ENCODE measurements around the gene PTN.
"Not testable (repeated sequence)": the region's sequence is repeated elsewhere in the genome, so short reads cannot be mapped to it uniquely, and the experiment has no call there.

Gene PTN

GRCh38 chr7:137316648-137317353, 26.7 kb downstream of the PTN start:
- no peak for DNase-seq

- DNase-seq, result no peak
These were observed 30.3 kb downstream of the PTN start for GRCh38 chr7:137313201-137313600.

GRCh38 chr7:137306748-137307147, 36.8 kb downstream of the PTN start:
- DNase-seq, result no peak

- no peak for DNase-seq
These were observed 37.5 kb downstream of the PTN start for GRCh38 chr7:137305901-137306621.

GRCh38 chr7:137304624-137305235, 38.8 kb downstream of the PTN start:
- DNase-seq, result no peak

GRCh38 chr7:137304165-137304564, 39.4 kb downstream of the PTN start:
- DNase-seq, result no peak

GRCh38 chr7:137302081-137302480, 41.5 kb downstream of the PTN start:
- DNase-seq, result no peak

- no peak for DNase-seq
These were observed 45.1 kb downstream of the PTN start for GRCh38 chr7:137298464-137298794.

GRCh38 chr7:137297551-137298463, 45.7 kb downstream of the PTN start:
- no peak for DNase-seq

GRCh38 chr7:137296576-137296975, 47.0 kb downstream of the PTN start:
- no peak for DNase-seq

GRCh38 chr7:137295739-137296324, 47.7 kb downstream of the PTN start:
- no peak for DNase-seq

- DNase-seq, result no peak
These were observed 54.4 kb downstream of the PTN start for GRCh38 chr7:137289101-137289500.

- no peak for DNase-seq
These were observed 55.8 kb downstream of the PTN start for GRCh38 chr7:137287651-137288258.

GRCh38 chr7:137283153-137283552, 60.4 kb downstream of the PTN start:
- DNase-seq, result no peak

GRCh38 chr7:137282043-137282442, 61.5 kb downstream of the PTN start:
- DNase-seq, result no peak

- no peak for DNase-seq
These were observed 67.3 kb downstream of the PTN start for GRCh38 chr7:137276189-137276588.

GRCh38 chr7:137272249-137272648, 71.3 kb downstream of the PTN start:
- DNase-seq, result no peak

GRCh38 chr7:137269240-137269639, 74.3 kb downstream of the PTN start:
- DNase-seq, result no peak

- DNase-seq, result not testable (repeated sequence)
These were observed 75.3 kb downstream of the PTN start for GRCh38 chr7:137268001-137268865.

GRCh38 chr7:137266764-137267163, 76.8 kb downstream of the PTN start:
- no peak for DNase-seq

- DNase-seq, result not testable (repeated sequence)
These were observed 78.1 kb downstream of the PTN start for GRCh38 chr7:137265480-137265879.

All from activated CD4-positive, alpha-beta T cell treated with anti-CD3 and anti-CD28 coated beads, Interleukin-2, amount 50 U/mL, for 16 hours (primary cell).